ENCODE results near the gene SLC24A4. TPM values are rescaled to one million over a fixed set of nuclear protein-coding genes. Genes with fewer than 3 reads are reported as not detected.

Gene SLC24A4
- total RNA-seq, 6 donors from 2014 or later: 0.49 to 5.7 (median 2.0) TPM

DNA sequence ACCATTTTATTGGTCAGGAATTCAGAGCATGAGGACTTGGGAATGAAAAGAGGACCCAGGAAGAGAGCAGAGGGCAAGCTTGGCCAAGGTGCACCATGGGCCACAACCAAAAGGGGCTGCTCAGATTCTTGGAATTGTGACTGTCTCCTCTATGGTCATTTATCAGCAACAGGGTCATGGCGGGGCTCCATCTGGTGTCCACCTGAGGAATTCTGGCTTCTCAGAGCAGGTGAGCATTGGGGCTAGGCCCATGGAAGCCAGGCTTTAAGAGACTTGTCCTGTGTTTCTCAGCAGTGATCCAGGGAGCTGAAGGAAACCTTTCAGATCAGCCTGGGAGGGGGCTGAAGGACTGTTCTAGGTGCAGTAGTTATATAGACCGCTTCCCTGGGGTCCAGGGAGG lies 188.0 kb downstream of the SLC24A4 start:
- H3K4me1 ChIP-seq: peaks cover 27 to 57% (median 40%) of the 10 kb centered on the region in 4 donors
- H3K36me3 ChIP-seq: no peaks in the 10 kb centered on the region
- no peaks in the 10 kb centered on the region for H3K9me3 ChIP-seq
- TF ChIP-seq POLR2A (IDR thresholded peaks at IDR 0.05): no peak
- DNase-seq (no peak), ATAC-seq (ENCODE audit: low FRiP score in 2 of 2) (no peak)
- no peak overlapping the region for H3K4me3 ChIP-seq
- H3K27ac ChIP-seq: no peak overlapping the region
- no peaks in the 10 kb centered on the region for H3K27me3 ChIP-seq
- 98 to 100% methylated on average over 2 of the region's 2 CpGs for WGBS, 2 donors

DNA sequence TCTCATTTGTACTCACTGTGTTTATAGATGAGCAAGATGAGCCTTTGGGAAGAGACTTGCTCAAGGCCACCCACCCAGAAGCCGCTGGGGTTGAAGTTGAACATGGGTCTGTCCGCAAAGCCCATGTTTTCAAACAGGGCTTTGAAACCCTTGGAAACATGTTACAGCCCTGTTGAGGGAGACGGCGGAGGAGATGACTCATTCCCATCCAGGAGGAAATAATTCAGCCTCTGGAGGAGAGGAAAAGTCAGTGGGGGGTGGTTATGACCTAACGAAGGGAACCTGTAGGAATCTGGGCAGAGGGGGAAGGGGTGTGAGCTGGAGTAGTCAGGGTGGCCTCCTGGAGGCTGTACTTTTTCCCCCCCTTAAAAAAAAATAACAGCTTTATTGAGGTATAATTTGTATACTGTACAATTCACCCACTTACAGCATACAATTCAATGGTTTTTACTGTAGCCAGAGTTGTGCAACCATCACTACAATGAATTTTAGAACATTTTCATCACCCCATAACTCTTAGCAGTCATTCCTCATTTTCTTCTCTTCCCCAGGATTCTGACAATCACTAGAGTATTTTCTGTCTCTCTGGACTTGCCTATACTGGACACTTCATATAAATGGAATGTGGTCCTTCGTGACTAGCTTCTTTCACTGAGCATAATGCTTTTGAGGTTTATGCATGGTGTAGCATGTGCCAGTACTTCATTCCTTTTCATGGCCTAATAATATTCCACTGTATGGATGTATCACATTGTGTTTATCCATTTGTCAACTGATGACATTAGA lies 188.7 kb downstream of the SLC24A4 start:
- no peak overlapping the region for H3K27ac ChIP-seq
- ATAC-seq (ENCODE audit: low FRiP score in 2 of 2): peak; percentile 13 to 62
- 52 to 59% methylated on average over 6 of the region's 6 CpGs for WGBS, 2 donors

DNA sequence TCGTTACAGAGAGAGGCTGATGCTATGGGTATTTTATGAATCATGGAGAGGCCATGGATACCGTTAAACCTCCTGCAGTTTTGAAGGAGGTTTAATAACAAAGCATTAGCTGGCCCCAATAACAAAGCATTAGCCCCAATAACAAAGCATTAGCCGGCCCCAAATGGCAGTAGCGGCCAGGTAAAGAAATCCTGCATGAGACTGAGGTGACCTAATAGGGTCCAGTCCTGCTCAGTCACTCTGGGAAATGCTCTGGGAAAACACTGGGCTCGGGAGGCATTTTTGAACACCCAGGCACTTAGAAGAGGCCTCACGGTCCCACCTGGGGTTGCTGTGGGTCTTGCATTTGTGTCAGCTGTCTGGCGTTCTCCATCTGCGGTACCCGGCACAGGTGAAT lies 189.8 kb downstream of the SLC24A4 start:
- no peak for DNase-seq
- peak overlapping the region in 3 of 4 donors; percentile 67 to 92 (median 80) for H3K4me3 ChIP-seq
- no peak for ATAC-seq (ENCODE audit: low FRiP score in 2 of 2)
- no peaks in the 10 kb centered on the region for H3K27me3 ChIP-seq
- TF ChIP-seq POLR2A (IDR thresholded peaks at IDR 0.05): no peak
- no peak for TF ChIP-seq POLR2AphosphoS5 (IDR thresholded peaks at IDR 0.05)
- TF ChIP-seq, protein P1, sequence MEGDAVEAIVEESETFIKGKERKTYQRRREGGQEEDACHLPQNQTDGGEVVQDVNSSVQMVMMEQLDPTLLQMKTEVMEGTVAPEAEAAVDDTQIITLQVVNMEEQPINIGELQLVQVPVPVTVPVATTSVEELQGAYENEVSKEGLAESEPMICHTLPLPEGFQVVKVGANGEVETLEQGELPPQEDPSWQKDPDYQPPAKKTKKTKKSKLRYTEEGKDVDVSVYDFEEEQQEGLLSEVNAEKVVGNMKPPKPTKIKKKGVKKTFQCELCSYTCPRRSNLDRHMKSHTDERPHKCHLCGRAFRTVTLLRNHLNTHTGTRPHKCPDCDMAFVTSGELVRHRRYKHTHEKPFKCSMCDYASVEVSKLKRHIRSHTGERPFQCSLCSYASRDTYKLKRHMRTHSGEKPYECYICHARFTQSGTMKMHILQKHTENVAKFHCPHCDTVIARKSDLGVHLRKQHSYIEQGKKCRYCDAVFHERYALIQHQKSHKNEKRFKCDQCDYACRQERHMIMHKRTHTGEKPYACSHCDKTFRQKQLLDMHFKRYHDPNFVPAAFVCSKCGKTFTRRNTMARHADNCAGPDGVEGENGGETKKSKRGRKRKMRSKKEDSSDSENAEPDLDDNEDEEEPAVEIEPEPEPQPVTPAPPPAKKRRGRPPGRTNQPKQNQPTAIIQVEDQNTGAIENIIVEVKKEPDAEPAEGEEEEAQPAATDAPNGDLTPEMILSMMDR (IDR thresholded peaks at IDR 0.05): no peak
- TF ChIP-seq EP300 (IDR thresholded peaks at IDR 0.05): no peak
- no peaks in the 10 kb centered on the region for H3K9me3 ChIP-seq
- WGBS, 2 donors: 63 to 66% methylated on average over 9 of the region's 9 CpGs
- peak overlapping the region; percentile 93 to 96 (median 94) for H3K27ac ChIP-seq
- peaks cover 29 to 57% (median 37%) of the 10 kb centered on the region in 4 donors for H3K4me1 ChIP-seq
- no peaks in the 10 kb centered on the region for H3K36me3 ChIP-seq

More for the DNA sequence above, 188.7 kb downstream of the SLC24A4 start:
- no peak for TF ChIP-seq POLR2A (IDR thresholded peaks at IDR 0.05)
- TF ChIP-seq EP300 (IDR thresholded peaks at IDR 0.05): no peak
- TF ChIP-seq POLR2AphosphoS5 (IDR thresholded peaks at IDR 0.05): no peak
- TF ChIP-seq, protein P1 (IDR thresholded peaks at IDR 0.05): no peak
- H3K9me3 ChIP-seq: no peaks in the 10 kb centered on the region
- no peak for DNase-seq
- peaks cover 34 to 58% (median 41%) of the 10 kb centered on the region in 4 donors for H3K4me1 ChIP-seq
- no peak overlapping the region for H3K4me3 ChIP-seq
- H3K36me3 ChIP-seq: no peaks in the 10 kb centered on the region
- H3K27me3 ChIP-seq: no peaks in the 10 kb centered on the region

DNA sequence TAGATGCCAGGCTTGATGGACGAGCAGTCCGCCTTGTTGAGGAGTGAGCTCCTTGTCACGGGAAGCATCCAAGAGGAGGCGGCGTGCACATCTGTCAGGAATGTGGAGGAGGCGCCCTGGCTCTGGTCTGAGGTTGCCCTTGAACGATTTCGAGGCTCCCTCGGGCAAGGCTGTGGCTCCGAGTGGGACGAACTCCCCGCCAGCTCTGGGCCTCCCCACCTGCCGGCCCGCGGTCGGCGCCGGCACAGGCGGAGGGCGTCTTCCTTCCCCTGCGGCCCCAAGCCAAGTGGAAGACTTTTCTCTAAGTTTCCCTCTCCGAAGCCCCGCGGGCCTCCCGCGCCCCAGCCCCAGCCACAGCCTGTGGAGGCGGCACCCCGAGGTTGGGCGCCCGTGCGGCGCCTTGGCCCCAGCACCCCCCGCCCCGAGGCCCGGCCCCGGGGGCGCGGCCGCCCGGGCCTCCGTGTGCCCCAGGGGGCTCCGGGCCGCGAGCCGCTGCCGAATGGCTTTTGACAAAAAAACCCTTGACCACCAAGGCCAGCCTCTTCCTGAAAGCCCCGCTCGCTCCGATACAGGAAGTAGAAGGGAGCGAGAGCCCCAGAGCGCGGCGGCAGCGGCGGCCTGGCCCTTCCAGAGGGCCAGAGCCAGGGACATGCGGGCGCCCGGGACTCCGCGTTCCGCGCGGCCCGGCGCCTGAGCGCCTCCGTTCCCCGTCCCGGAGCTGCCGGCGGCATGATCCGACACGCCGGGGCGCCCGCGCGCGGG lies 190.4 kb downstream of the SLC24A4 start, which contains the start of gene RIN3:
Gene RIN3, plus strand, starts transcription at position 578 of the 762 bp plus-strand sequence. Its CDS starts 152 bp downstream, at position 730.
- DNase-seq: peak; percentile 64 to 94
- H3K9me3 ChIP-seq: no peaks in the 10 kb centered on the region
- H3K27me3 ChIP-seq: no peaks in the 10 kb centered on the region
- H3K4me1 ChIP-seq: peaks cover 34 to 63% (median 38%) of the 10 kb centered on the region in 4 donors
- peak within 1 kb of the TSS; percentile 67 to 92 (median 82) for H3K4me3 ChIP-seq
- H3K36me3 ChIP-seq: no peaks in the 10 kb centered on the region
- WGBS, 2 donors: 0 to 8% methylated on average over 6 to 16 of the region's 79 CpGs
- TF ChIP-seq POLR2AphosphoS5 (IDR thresholded peaks at IDR 0.05) (peak in 1 of 2 donors; percentile 30), EP300 (IDR thresholded peaks at IDR 0.05) (no peak), POLR2A (IDR thresholded peaks at IDR 0.05) (peak in 3 of 4 donors; percentile 29 to 80 (median 48))
- TF ChIP-seq, protein P1 (IDR thresholded peaks at IDR 0.05): no peak
- peak in 1 of 2 donors; percentile 78 for ATAC-seq (ENCODE audit: low FRiP score in 2 of 2)
- H3K27ac ChIP-seq: peak within 1 kb of the TSS; percentile 93 to 96 (median 94)

All from upper lobe of left lung (tissue), 6 donors.